Measurements from ENCODE around the gene TAF1.
A peak's percentile ranks its signal among the peaks of the same experiment; 100 is the strongest.
"Not testable (repeated sequence)": the region's sequence is repeated elsewhere in the genome, so short reads cannot be mapped to it uniquely, and the experiment has no call there.

TAF1 gene

GRCh38 chrX:71450433-71451106 is 84.4 kb downstream of the TAF1 start:
- Histone ChIP-seq H3K27me3 (ENCODE audit: insufficient read depth, poor library complexity, severe bottlenecking) (no peaks in the 10 kb centered on the region), H3K4me3 (replicated peaks; ENCODE audit: insufficient read depth, low read length) (no peak overlapping the region), H3K27ac (replicated peaks) (no peak overlapping the region)
- no peak for DNase-seq (ENCODE audit: low read depth in 1 of 2, low spot score in 1 of 2)
- TF ChIP-seq GABPA (IDR thresholded peaks at IDR 0.05; ENCODE audit: low read depth) (no peak), SPI1 (IDR thresholded peaks at IDR 0.05; ENCODE audit: borderline replicate concordance, low read depth) (peak; percentile 27; the same call in 1 of the 2 replicates)

- DNase-seq (ENCODE audit: low read depth in 1 of 2, low spot score in 1 of 2); H3K27ac ChIP-seq (replicated peaks); H3K4me3 ChIP-seq (replicated peaks; ENCODE audit: insufficient read depth, low read length); H3K27me3 ChIP-seq (ENCODE audit: insufficient read depth, poor library complexity, severe bottlenecking): not testable (repeated sequence)
Observed at GRCh38 chrX:71451518-71451917, 85.4 kb downstream of the TAF1 start.

GRCh38 chrX:71453056-71453455 is 86.9 kb downstream of the TAF1 start:
- Histone ChIP-seq H3K27ac (replicated peaks) (no peak overlapping the region), H3K27me3 (ENCODE audit: insufficient read depth, poor library complexity, severe bottlenecking) (no peaks in the 10 kb centered on the region), H3K4me3 (replicated peaks; ENCODE audit: insufficient read depth, low read length) (no peak overlapping the region)
- TF ChIP-seq CTCF (IDR thresholded peaks at IDR 0.05; ENCODE audit: insufficient read depth, low read length) (no peak), GABPA (IDR thresholded peaks at IDR 0.05; ENCODE audit: low read depth) (no peak), SPI1 (IDR thresholded peaks at IDR 0.05; ENCODE audit: borderline replicate concordance, low read depth) (no peak), POLR2AphosphoS5 (IDR thresholded peaks at IDR 0.05; ENCODE audit: low read depth) (no peak), REST (IDR thresholded peaks at IDR 0.05; ENCODE audit: insufficient replicate concordance, low read depth) (no peak)
- DNase-seq (ENCODE audit: low read depth in 1 of 2, low spot score in 1 of 2), result no peak

- no peak for TF ChIP-seq REST (IDR thresholded peaks at IDR 0.05; ENCODE audit: insufficient replicate concordance, low read depth)
- TF ChIP-seq SPI1 (IDR thresholded peaks at IDR 0.05; ENCODE audit: borderline replicate concordance, low read depth), result no peak
- TF ChIP-seq CTCF (IDR thresholded peaks at IDR 0.05; ENCODE audit: insufficient read depth, low read length), result no peak
- no peak for TF ChIP-seq GABPA (IDR thresholded peaks at IDR 0.05; ENCODE audit: low read depth)
- TF ChIP-seq POLR2AphosphoS5 (IDR thresholded peaks at IDR 0.05; ENCODE audit: low read depth), result no peak
- DNase-seq (ENCODE audit: low read depth in 1 of 2, low spot score in 1 of 2), result no peak
- H3K27me3 ChIP-seq (ENCODE audit: insufficient read depth, poor library complexity, severe bottlenecking), result no peaks in the 10 kb centered on the region
- no peak overlapping the region for H3K27ac ChIP-seq (replicated peaks)
- no peak overlapping the region for H3K4me3 ChIP-seq (replicated peaks; ENCODE audit: insufficient read depth, low read length)
Observed at GRCh38 chrX:71454222-71454621, 88.1 kb downstream of the TAF1 start.

- Histone ChIP-seq H3K27me3 (ENCODE audit: insufficient read depth, poor library complexity, severe bottlenecking) (no peaks in the 10 kb centered on the region), H3K27ac (replicated peaks) (no peak overlapping the region), H3K4me3 (replicated peaks; ENCODE audit: insufficient read depth, low read length) (no peak overlapping the region)
- TF ChIP-seq REST (IDR thresholded peaks at IDR 0.05; ENCODE audit: insufficient replicate concordance, low read depth) (no peak), CTCF (IDR thresholded peaks at IDR 0.05; ENCODE audit: insufficient read depth, low read length) (no peak), POLR2AphosphoS5 (IDR thresholded peaks at IDR 0.05; ENCODE audit: low read depth) (no peak), GABPA (IDR thresholded peaks at IDR 0.05; ENCODE audit: low read depth) (no peak), SPI1 (IDR thresholded peaks at IDR 0.05; ENCODE audit: borderline replicate concordance, low read depth) (no peak)
- no peak for DNase-seq (ENCODE audit: low read depth in 1 of 2, low spot score in 1 of 2)
Observed at GRCh38 chrX:71458866-71459265, 92.7 kb downstream of the TAF1 start.
